WTC11 (cell line): ENCODE results near the gene SIRT5. TPM values are rescaled to one million over a fixed set of nuclear protein-coding genes. Genes with fewer than 3 reads are reported as not detected.

Experiments
- ATAC-seq: fragments of 200-7000 bp; cut with Tn5 transposase; 2 replicates; pipeline ENCODE4 v1.10.0; 2021; ENCODE audit warnings: mild to moderate bottlenecking, moderate library complexity
- CTCF ChIA-PET: fragments of 300-600 bp; sonication (Branson Sonifier 250); formaldehyde crosslinking; loops from one replicate; lab custom pipeline; 2021; ENCODE audit warnings: antibody characterized with exemption; lab: Charles Lee
- POLR2A ChIA-PET: fragments of 350-600 bp; sonication (Branson Sonifier 250); formaldehyde crosslinking; loops from one replicate; lab custom pipeline; 2021; ENCODE audit warnings: antibody characterized with exemption; lab: Charles Lee
- DNase-seq: peaks from one replicate; pipeline ENCODE4 v3.0.0; 2021; ENCODE audit warnings: low spot score
- H3K27ac Mint-ChIP-seq: 2 replicates; pipeline ENCODE4 v1.8.0; 2021; ENCODE audit warnings: mixed read lengths
- H3K27me3 Mint-ChIP-seq: 2 replicates; pipeline ENCODE4 v1.8.0; 2021; ENCODE audit warnings: low read depth, mild to moderate bottlenecking, moderate library complexity, mixed read lengths
- H3K36me3 Mint-ChIP-seq: 2 replicates; pipeline ENCODE4 v1.8.0; 2021; ENCODE audit warnings: mixed read lengths
- H3K4me1 Mint-ChIP-seq: 2 replicates; pipeline ENCODE4 v1.8.0; 2022; ENCODE audit warnings: mixed read lengths
- H3K4me3 Mint-ChIP-seq: 2 replicates; pipeline ENCODE4 v1.8.0; 2021; ENCODE audit warnings: mild to moderate bottlenecking, moderate library complexity, mixed read lengths
- H3K9me3 Mint-ChIP-seq: 2 replicates; pipeline ENCODE4 v1.8.0; 2021; ENCODE audit warnings: mixed read lengths
- ATF3 ChIP-seq: sonication (generic); formaldehyde crosslinking; conservative IDR thresholded peaks from 2 replicates; pipeline ENCODE4 v1.8.1; 2022; ENCODE audit warnings: mild to moderate bottlenecking, missing genetic modification reagents
- CREM ChIP-seq: sonication (generic); formaldehyde crosslinking; IDR thresholded peaks from 2 replicates; pipeline ENCODE4 v1.8.1; 2022; ENCODE audit warnings: mild to moderate bottlenecking, missing genetic modification reagents, moderate library complexity
- CTCF ChIP-seq: fragments of 200-600 bp; IDR thresholded peaks from 2 replicates; pipeline ENCODE4 v1.8.0; 2022; ENCODE audit warnings: antibody characterized with exemption
- ELF4 ChIP-seq: sonication (generic); formaldehyde crosslinking; IDR thresholded peaks from 2 replicates; pipeline ENCODE4 v1.8.1; 2022; ENCODE audit warnings: low read depth, mild to moderate bottlenecking, moderate library complexity, missing genetic modification reagents
- GRHL2 ChIP-seq: fragments of 250-450 bp; sonication (Bioruptor Pico); IDR thresholded peaks from 2 replicates; pipeline ENCODE4 v1.8.0; 2022; ENCODE audit warnings: mild to moderate bottlenecking, moderate library complexity; ENCODE audit not compliant: insufficient replicate concordance, severe bottlenecking
- IRF2 ChIP-seq: sonication (generic); formaldehyde crosslinking; IDR thresholded peaks from 2 replicates; pipeline ENCODE4 v1.8.0; 2022; ENCODE audit warnings: low read depth, missing genetic modification reagents, borderline replicate concordance
- NFATC4 ChIP-seq: fragments of 250-450 bp; sonication (Bioruptor Pico); IDR thresholded peaks from 2 replicates; pipeline ENCODE4 v1.9.0; 2021; ENCODE audit warnings: mild to moderate bottlenecking
- NR1H2 ChIP-seq: sonication (generic); formaldehyde crosslinking; IDR thresholded peaks from 2 replicates; pipeline ENCODE4 v1.9.0; 2021; ENCODE audit warnings: mild to moderate bottlenecking, moderate library complexity, missing genetic modification reagents
- OVOL2 ChIP-seq: fragments of 250-450 bp; sonication (Bioruptor Pico); IDR thresholded peaks from 2 replicates; pipeline ENCODE4 v1.9.0; 2021; ENCODE audit warnings: mild to moderate bottlenecking, borderline replicate concordance
- PREB ChIP-seq: sonication (generic); formaldehyde crosslinking; IDR thresholded peaks from 2 replicates; pipeline ENCODE4 v1.8.1; 2022; ENCODE audit warnings: mild to moderate bottlenecking, missing genetic modification reagents, moderate library complexity, borderline replicate concordance
- RELA ChIP-seq: sonication (generic); formaldehyde crosslinking; IDR thresholded peaks from 2 replicates; pipeline ENCODE4 v1.8.1; 2022; ENCODE audit warnings: missing genetic modification reagents, mild to moderate bottlenecking, borderline replicate concordance
- RORB ChIP-seq: fragments of 250-450 bp; sonication (Bioruptor Pico); IDR thresholded peaks from 2 replicates; pipeline ENCODE4 v1.9.0; 2021; ENCODE audit warnings: mild to moderate bottlenecking
- SP1 ChIP-seq: sonication (generic); formaldehyde crosslinking; conservative IDR thresholded peaks from 2 replicates; pipeline ENCODE4 v1.8.1; 2022; ENCODE audit warnings: missing genetic modification reagents
- TCF7 ChIP-seq: sonication (generic); formaldehyde crosslinking; IDR thresholded peaks from 2 replicates; pipeline ENCODE4 v1.8.0; 2022; ENCODE audit warnings: mild to moderate bottlenecking, low read depth, missing genetic modification reagents, moderate library complexity
- ZNF512 ChIP-seq: sonication (generic); formaldehyde crosslinking; IDR thresholded peaks from 2 replicates; pipeline ENCODE4 v1.8.1; 2022; ENCODE audit warnings: missing genetic modification reagents, borderline replicate concordance
- ZNF532 ChIP-seq: fragments of 250-450 bp; sonication (Bioruptor Pico); IDR thresholded peaks from 2 replicates; pipeline ENCODE4 v1.9.0; 2021; ENCODE audit warnings: mild to moderate bottlenecking, borderline replicate concordance
- ZNF671 ChIP-seq: fragments of 250-450 bp; sonication (Bioruptor Pico); IDR thresholded peaks from 2 replicates; pipeline ENCODE4 v1.8.0; 2021; ENCODE audit warnings: mild to moderate bottlenecking
- total RNA-seq: library from RNA; stranded (reverse); gene quantifications from 3 replicates; pipeline ENCODE4 v1.2.3, GENCODE V29; 2021

The SIRT5 gene
- total RNA-seq, 1 experiment from 2014 or later = 11.8 TPM

GRCh38 chr6:13579911-13580310, 5.5 kb downstream of the SIRT5 start:
- no peak for TF ChIP-seq IRF2 (CRISPR knock-in tag)
- no peak for TF ChIP-seq ATF3 (CRISPR knock-in tag)
- TF ChIP-seq GRHL2 = no peak
- TF ChIP-seq, all 79 proteins: peak for 0
- H3K4me3 Mint-ChIP-seq = no peak overlapping the region
- peaks cover 29% of the 10 kb centered on the region for H3K36me3 Mint-ChIP-seq
- ATAC-seq (no peak), DNase-seq (no peak)
- ChIA-PET CTCF (no interaction called here), POLR2A (interaction anchor here (1.2 kb wide), 1 partner anchor 11 kb away, joined by 3 read pairs; no protein-coding TSS in a partner anchor)
- peaks cover 6% of the 10 kb centered on the region; the same call in 1 of the 2 replicates for H3K9me3 Mint-ChIP-seq
- no peaks in the 10 kb centered on the region for H3K27me3 Mint-ChIP-seq
- peaks cover 18% of the 10 kb centered on the region for H3K4me1 Mint-ChIP-seq
- no peak overlapping the region for H3K27ac Mint-ChIP-seq

GRCh38 chr6:13581700-13582229, 7.4 kb downstream of the SIRT5 start:
- Mint-ChIP-seq H3K27ac (no peak overlapping the region), H3K4me3 (no peak overlapping the region), H3K4me1 (peaks cover 6% of the 10 kb centered on the region; the same call in 1 of the 2 replicates), H3K27me3 (no peaks in the 10 kb centered on the region), H3K36me3 (peaks cover 34% of the 10 kb centered on the region), H3K9me3 (peaks cover 6% of the 10 kb centered on the region; the same call in 1 of the 2 replicates)
- CTCF ChIA-PET = no interaction called here
- ATAC-seq = no peak
- no peak for DNase-seq
- POLR2A ChIA-PET = no interaction called here
- TF ChIP-seq CTCF (no peak), NR1H2 (CRISPR knock-in tag) (no peak), PREB (CRISPR knock-in tag) (no peak), NFATC4 (no peak), ELF4 (CRISPR knock-in tag) (no peak), ZNF532 (CRISPR knock-in tag) (no peak), ZNF671 (CRISPR knock-in tag) (no peak), ZNF512 (no peak), TCF7 (CRISPR knock-in tag) (no peak), OVOL2 (CRISPR knock-in tag) (no peak), RELA (CRISPR knock-in tag) (no peak), RORB (no peak), CREM (no peak), SP1 (CRISPR knock-in tag) (no peak)
